ENCODE measurements around the gene EBF3.

EBF3 gene

DNA sequence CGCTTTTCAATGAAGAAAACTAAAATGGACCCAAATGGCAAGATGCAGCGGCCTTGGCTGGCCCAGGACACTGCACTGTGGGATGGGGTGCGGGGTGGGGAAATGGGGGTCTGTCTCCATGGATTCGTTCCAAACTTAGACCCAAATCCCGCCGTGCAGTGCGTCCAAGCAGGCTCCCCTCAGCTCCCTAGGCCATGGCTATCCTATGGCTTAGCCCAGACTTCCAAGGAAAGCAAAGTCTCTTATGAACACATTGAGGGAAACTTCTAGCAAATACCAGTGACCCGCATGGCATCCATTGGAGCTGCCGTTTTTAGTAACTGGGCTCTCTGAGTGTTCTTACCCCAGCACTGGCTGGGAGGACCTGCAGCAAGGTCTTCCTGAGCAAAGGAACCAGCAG, 122.5 kb downstream of the EBF3 start:
- no peaks in the 10 kb centered on the region for H3K27me3 ChIP-seq (ENCODE audit: control insufficient read depth, insufficient read depth, low read length)
- H3K4me3 ChIP-seq (ENCODE audit: low read length): no peak overlapping the region
- no peak overlapping the region for H3K27ac ChIP-seq (ENCODE audit: low read length)
- no peaks in the 10 kb centered on the region for H3K36me3 ChIP-seq (ENCODE audit: control insufficient read depth, insufficient read depth, low read length)
- no CpG with 5 or more reads among the region's 9 CpGs for WGBS (ENCODE audit: insufficient coverage, insufficient read length)
- H3K4me1 ChIP-seq (ENCODE audit: control insufficient read depth, insufficient read depth, low read length): no peaks in the 10 kb centered on the region
- no peak for DNase-seq (ENCODE audit: low read depth, low spot score)
- no peaks in the 10 kb centered on the region; the same call in 1 of the 2 replicates for H3K9me3 ChIP-seq (ENCODE audit: control insufficient read depth, insufficient read depth, low read length)

DNA sequence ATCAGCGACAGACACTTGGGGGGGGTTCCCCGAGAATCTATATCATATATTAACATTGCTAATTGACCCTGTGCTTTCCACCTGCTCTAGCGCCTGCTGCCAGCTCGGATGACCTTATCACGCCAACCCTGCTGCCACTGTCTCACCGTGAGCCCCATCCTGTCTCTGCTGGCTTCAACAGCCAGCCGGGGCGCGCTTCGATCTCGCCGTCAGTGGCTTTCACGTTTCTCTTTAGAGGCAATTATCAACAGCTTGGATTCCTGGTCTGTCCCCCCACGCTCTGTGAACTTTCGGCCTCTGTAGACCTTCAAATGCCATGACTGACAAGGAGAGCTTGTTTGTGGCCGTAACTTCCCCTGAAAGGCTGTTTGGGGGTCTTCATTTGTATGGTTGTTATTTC, 123.0 kb downstream of the EBF3 start:
- DNase-seq (ENCODE audit: low read depth, low spot score): no peak
- Histone ChIP-seq H3K4me3 (ENCODE audit: low read length) (no peak overlapping the region), H3K27me3 (ENCODE audit: control insufficient read depth, insufficient read depth, low read length) (no peaks in the 10 kb centered on the region), H3K36me3 (ENCODE audit: control insufficient read depth, insufficient read depth, low read length) (no peaks in the 10 kb centered on the region), H3K4me1 (ENCODE audit: control insufficient read depth, insufficient read depth, low read length) (no peaks in the 10 kb centered on the region), H3K9me3 (ENCODE audit: control insufficient read depth, insufficient read depth, low read length) (no peaks in the 10 kb centered on the region; the same call in 1 of the 2 replicates), H3K27ac (ENCODE audit: low read length) (no peak overlapping the region)
- no CpG with 5 or more reads among the region's 16 CpGs for whole genome bisulfite sequencing (ENCODE audit: insufficient coverage, insufficient read length)

DNA sequence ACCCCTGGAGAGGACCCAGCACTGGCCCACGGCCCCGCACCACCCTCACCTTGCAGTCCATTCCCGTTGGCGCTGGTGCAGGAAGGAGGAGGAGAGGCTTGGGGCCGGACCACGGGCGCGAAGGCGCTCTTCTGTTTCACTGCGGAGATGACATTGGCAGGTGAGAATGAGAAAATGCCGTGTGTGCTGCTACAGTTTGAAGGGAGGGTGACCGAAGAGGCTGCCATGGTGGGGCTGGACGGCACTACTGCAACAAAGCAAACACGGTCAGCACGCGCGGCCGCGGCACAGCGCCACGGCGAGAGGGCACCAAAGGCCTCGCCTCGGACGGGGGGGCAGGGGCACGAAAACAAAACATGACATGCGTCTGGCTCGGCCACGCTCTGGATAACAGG, 123.9 kb downstream of the EBF3 start:
- no peak for DNase-seq (ENCODE audit: low read depth, low spot score)
- Histone ChIP-seq H3K27me3 (ENCODE audit: control insufficient read depth, insufficient read depth, low read length) (no peaks in the 10 kb centered on the region), H3K9me3 (ENCODE audit: control insufficient read depth, insufficient read depth, low read length) (no peaks in the 10 kb centered on the region; the same call in 1 of the 2 replicates), H3K36me3 (ENCODE audit: control insufficient read depth, insufficient read depth, low read length) (no peaks in the 10 kb centered on the region), H3K4me3 (ENCODE audit: low read length) (no peak overlapping the region), H3K4me1 (ENCODE audit: control insufficient read depth, insufficient read depth, low read length) (no peaks in the 10 kb centered on the region), H3K27ac (ENCODE audit: low read length) (no peak overlapping the region)
- WGBS (ENCODE audit: insufficient coverage, insufficient read length): no CpG with 5 or more reads among the region's 29 CpGs

DNA sequence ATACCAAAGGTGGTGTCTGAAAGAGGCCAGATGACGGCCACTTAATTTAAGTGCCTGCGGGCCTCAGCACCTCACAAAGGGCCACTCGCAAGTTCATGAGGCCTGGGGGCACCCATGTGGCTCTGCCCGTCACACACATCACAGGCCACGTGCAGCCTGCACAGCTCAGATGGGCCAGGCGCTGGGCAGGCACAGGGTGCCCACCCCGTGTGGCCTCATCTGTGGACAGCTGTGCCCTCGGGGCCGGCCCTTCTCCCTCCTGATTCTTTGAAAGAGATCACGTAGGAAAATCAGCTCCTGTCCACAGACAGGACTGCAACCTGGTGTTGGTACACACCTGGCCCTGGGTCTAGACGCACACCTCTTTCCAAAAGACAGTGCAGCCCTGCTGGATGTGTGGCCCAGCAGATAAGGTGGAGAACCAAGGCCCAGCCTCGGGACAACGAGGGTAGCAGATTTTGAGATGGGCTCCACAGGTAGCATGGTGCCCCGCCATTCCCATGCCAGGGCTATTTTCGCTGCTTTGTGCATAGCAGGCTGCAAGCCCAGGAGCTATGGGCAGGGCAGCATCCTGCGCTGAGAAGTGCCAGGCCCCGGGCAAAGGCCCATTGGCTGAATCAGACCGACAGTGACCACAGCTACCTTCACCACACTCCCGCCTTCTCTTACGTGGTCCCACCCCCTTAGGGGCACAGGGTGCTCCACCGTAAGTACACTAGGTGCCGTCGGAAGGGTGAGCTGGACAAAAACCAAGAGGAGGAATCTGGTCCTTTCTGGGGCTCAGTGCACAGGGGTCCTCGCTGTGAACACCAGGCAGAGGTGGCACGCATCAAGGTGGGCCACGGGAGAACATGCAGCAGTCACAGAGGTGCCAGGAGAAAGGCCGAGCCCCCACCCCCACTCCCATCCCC, 124.5 kb downstream of the EBF3 start:
- DNase-seq (ENCODE audit: low read depth, low spot score): no peak
- H3K36me3 ChIP-seq (ENCODE audit: control insufficient read depth, insufficient read depth, low read length): no peaks in the 10 kb centered on the region
- no CpG with 5 or more reads among the region's 27 CpGs for WGBS (ENCODE audit: insufficient coverage, insufficient read length)
- H3K27ac ChIP-seq (ENCODE audit: low read length): no peak overlapping the region
- H3K4me1 ChIP-seq (ENCODE audit: control insufficient read depth, insufficient read depth, low read length): no peaks in the 10 kb centered on the region
- no peak overlapping the region for H3K4me3 ChIP-seq (ENCODE audit: low read length)
- no peaks in the 10 kb centered on the region; the same call in 1 of the 2 replicates for H3K9me3 ChIP-seq (ENCODE audit: control insufficient read depth, insufficient read depth, low read length)
- H3K27me3 ChIP-seq (ENCODE audit: control insufficient read depth, insufficient read depth, low read length): no peaks in the 10 kb centered on the region

DNA sequence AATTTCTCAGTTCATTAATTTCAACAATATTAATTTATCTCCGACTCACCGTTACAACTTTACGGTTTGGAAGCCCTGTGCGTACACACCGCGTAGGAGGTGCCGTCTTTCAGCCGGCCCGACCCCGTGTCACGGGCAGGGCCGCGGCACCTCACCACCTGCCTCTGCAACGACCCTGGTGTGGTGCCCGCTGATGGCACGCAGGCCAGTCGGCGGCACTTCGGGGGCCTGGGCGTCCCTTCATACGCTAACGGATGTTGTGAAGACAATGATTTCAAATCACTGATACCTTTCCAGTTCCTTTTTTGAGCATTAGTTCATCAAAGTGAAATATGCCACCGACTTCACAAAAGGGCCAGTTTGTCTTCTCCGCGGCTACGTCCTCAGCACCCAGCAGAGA, 125.3 kb downstream of the EBF3 start:
- no peak for DNase-seq (ENCODE audit: low read depth, low spot score)
- Histone ChIP-seq H3K36me3 (ENCODE audit: control insufficient read depth, insufficient read depth, low read length) (no peaks in the 10 kb centered on the region), H3K9me3 (ENCODE audit: control insufficient read depth, insufficient read depth, low read length) (no peaks in the 10 kb centered on the region; the same call in 1 of the 2 replicates), H3K4me3 (ENCODE audit: low read length) (no peak overlapping the region), H3K27ac (ENCODE audit: low read length) (no peak overlapping the region), H3K27me3 (ENCODE audit: control insufficient read depth, insufficient read depth, low read length) (no peaks in the 10 kb centered on the region), H3K4me1 (ENCODE audit: control insufficient read depth, insufficient read depth, low read length) (no peaks in the 10 kb centered on the region)
- WGBS (ENCODE audit: insufficient coverage, insufficient read length): no CpG with 5 or more reads among the region's 26 CpGs

DNA sequence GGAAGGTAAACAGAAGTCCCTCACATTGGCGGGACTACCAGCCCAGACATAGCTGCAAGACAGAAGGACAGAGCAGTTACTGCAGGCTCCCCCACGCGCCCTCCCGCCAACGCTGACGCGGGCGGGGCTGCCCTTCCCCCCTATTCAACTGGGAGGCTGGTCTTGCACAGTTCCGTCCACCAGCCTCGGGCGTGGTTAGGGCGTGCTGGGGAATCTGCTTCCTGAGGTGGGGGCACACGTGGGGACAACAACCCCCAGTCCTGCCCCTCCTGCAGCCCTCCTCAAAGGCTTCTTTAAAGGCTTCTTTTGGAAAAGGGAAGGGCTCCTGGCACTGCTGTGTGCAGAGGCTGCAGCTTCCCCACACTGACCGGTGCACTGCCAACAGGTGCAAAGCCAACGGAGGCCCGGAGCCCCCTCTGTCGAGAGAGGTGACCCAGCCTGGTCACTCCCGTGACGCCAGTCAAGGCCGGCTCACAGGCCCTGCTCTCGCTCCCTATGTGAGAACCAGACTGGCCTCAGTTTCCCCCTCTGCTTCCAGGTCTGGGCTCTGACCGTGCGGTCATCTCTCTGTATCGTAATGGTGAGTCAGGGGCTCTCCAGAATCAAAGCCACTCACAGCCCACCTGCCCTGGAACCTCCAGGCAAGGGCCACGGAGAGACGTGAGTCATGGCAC, 126.0 kb downstream of the EBF3 start:
- H3K4me3 ChIP-seq (ENCODE audit: low read length): no peak overlapping the region
- H3K4me1 ChIP-seq (ENCODE audit: control insufficient read depth, insufficient read depth, low read length): no peaks in the 10 kb centered on the region
- WGBS (ENCODE audit: insufficient coverage, insufficient read length): no CpG with 5 or more reads among the region's 26 CpGs
- H3K9me3 ChIP-seq (ENCODE audit: control insufficient read depth, insufficient read depth, low read length): no peaks in the 10 kb centered on the region; the same call in 1 of the 2 replicates
- no peaks in the 10 kb centered on the region; the same call in 1 of the 2 replicates for H3K36me3 ChIP-seq (ENCODE audit: control insufficient read depth, insufficient read depth, low read length)
- no peak for DNase-seq (ENCODE audit: low read depth, low spot score)
- no peak overlapping the region for H3K27ac ChIP-seq (ENCODE audit: low read length)
- H3K27me3 ChIP-seq (ENCODE audit: control insufficient read depth, insufficient read depth, low read length): no peaks in the 10 kb centered on the region

DNA sequence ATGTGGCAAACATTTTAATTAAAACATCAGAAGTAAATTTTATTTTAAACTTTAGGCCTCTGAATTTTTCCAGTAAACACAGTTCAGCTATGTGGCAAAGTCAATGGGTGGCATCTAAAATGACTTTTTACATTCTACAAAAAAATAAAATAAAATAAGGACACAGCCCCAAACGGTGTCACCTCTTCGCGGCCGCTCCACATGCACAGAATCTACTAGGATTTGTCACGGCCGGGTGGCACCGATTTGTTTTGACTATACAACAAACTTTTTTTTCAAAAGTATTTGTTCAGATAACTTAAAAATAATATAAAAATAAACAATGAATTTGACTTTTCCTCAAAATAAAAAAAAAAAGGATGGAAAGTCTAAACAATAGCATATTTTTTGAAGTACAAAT, 127.8 kb downstream of the EBF3 start:
- no peak for DNase-seq (ENCODE audit: low read depth, low spot score)
- no peak overlapping the region for H3K4me3 ChIP-seq (ENCODE audit: low read length)
- no peaks in the 10 kb centered on the region; the same call in 1 of the 2 replicates for H3K36me3 ChIP-seq (ENCODE audit: control insufficient read depth, insufficient read depth, low read length)
- H3K27ac ChIP-seq (ENCODE audit: low read length): no peak overlapping the region
- no CpG with 5 or more reads among the region's 7 CpGs for WGBS (ENCODE audit: insufficient coverage, insufficient read length)
- no peaks in the 10 kb centered on the region for H3K27me3 ChIP-seq (ENCODE audit: control insufficient read depth, insufficient read depth, low read length)
- H3K4me1 ChIP-seq (ENCODE audit: control insufficient read depth, insufficient read depth, low read length): no peaks in the 10 kb centered on the region
- no peaks in the 10 kb centered on the region; the same call in 1 of the 2 replicates for H3K9me3 ChIP-seq (ENCODE audit: control insufficient read depth, insufficient read depth, low read length)

DNA sequence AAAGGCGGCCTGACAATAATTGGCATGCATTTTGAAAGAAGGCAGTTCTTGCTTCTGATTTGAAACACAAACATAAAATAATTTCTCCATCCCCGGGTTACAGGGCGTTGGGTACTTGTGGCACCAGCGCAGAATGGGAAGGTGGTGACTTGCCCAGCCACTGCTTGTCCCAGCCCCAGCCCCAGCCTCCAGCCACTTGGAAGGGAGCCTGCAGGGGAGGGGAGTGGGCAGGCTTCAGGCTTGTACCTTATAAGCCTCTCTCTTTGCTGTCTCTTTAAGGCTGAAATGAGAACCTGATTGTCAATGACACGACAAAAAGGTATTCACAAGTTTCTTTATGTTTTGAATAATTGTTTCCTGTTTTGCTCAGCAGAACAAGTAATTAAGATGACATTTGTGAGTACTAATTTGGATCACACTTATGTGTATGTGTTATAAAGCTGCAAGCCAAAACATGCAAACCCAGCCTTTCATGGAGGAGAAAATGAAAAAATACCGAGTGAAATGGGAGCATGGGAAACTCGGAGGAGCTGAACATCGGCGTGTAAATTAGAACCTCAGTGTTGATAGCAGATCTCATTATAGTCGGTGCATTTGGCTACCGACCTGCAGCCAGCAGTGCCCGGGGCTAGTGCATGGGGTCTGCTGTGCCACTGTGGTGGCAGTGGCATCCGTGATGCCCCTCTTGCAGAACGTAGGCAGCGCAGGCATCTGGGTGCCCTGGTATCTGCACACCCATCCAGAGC, 129.9 kb downstream of the EBF3 start:
- H3K4me3 ChIP-seq (ENCODE audit: low read length): no peak overlapping the region
- no peak for DNase-seq (ENCODE audit: low read depth, low spot score)
- no peaks in the 10 kb centered on the region; the same call in 1 of the 2 replicates for H3K9me3 ChIP-seq (ENCODE audit: control insufficient read depth, insufficient read depth, low read length)
- H3K27ac ChIP-seq (ENCODE audit: low read length): no peak overlapping the region
- no CpG with 5 or more reads among the region's 15 CpGs for WGBS (ENCODE audit: insufficient coverage, insufficient read length)
- H3K36me3 ChIP-seq (ENCODE audit: control insufficient read depth, insufficient read depth, low read length): no peaks in the 10 kb centered on the region; the same call in 1 of the 2 replicates
- peaks cover 1% of the 10 kb centered on the region; the same call in 1 of the 2 replicates for H3K4me1 ChIP-seq (ENCODE audit: control insufficient read depth, insufficient read depth, low read length)
- no peaks in the 10 kb centered on the region for H3K27me3 ChIP-seq (ENCODE audit: control insufficient read depth, insufficient read depth, low read length)

DNA sequence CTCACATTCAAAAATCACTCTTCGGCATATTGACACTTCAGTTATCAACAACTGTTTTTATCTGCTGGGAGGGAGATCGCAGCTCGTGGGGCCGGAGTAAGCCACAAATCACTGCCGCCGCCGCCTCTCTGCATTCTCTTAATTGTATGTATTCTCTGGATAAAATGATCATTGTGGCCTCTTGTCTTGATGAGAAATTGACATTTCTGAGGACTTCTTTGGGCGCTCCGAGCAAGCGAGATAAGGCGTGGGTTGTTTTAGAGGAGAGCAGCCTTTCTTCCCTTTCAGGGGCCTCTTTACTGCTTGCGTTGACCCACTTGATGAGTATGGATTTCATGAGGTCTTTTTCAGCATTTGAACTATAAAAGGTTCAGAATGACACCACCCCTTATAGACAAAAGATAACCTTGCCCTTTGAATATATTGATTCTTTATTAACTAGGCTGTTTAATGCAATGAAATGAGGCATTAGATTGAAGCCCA, 130.6 kb downstream of the EBF3 start:
- Histone ChIP-seq H3K36me3 (ENCODE audit: control insufficient read depth, insufficient read depth, low read length) (no peaks in the 10 kb centered on the region; the same call in 1 of the 2 replicates), H3K9me3 (ENCODE audit: control insufficient read depth, insufficient read depth, low read length) (no peaks in the 10 kb centered on the region; the same call in 1 of the 2 replicates), H3K4me3 (ENCODE audit: low read length) (no peak overlapping the region), H3K27ac (ENCODE audit: low read length) (no peak overlapping the region), H3K27me3 (ENCODE audit: control insufficient read depth, insufficient read depth, low read length) (no peaks in the 10 kb centered on the region), H3K4me1 (ENCODE audit: control insufficient read depth, insufficient read depth, low read length) (peaks cover 1% of the 10 kb centered on the region; the same call in 1 of the 2 replicates)
- no CpG with 5 or more reads among the region's 12 CpGs for WGBS (ENCODE audit: insufficient coverage, insufficient read length)
- no peak for DNase-seq (ENCODE audit: low read depth, low spot score)

Data from iPS DF 6.9 (cell line).